ENCODE data around the gene WDFY3.

WDFY3 gene

DNA sequence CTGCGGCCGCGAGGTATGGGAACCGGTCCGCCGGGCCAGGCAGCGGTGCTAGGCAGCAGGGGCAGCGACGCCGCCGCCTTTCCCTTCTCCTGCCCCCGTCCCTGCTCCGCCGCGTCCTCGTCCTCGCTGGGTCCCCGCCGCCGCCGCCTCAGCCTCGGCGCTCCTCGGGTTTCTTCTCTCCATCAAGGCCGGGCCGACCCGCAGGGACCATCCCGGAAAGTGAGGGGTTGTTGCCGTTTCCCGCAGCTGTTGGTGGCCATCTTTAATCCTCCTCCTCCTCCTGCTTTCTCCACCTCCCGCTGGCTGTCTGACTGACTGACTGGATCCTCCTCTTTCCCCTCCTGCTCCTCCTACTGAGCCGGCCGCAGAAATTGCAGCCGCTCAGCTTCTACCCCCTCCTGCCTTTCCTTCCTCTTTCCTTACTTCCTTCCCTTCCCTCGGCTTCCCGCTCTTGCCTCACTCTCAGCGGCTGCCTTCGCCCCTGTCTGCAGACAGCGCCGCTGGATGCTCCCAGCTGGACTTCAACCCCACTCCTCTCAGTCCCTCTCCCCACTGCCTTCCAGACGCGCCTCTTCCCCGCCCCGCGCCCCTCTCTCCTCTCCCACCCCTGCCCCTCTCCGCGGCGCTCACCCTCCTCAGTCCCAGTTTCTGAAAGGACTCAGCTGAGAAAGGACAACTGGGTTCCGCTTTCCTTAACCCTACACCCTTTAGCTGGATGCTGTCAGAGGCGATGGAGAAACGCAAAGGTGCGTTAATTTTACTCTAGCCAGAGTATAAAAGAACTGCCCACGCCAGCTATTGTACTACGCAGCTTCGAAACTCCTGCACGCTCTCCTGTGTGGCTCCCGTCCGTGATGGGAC is at the start of gene WDFY3:
Gene WDFY3, minus strand, starts transcription at position 309 of the 861 bp plus-strand sequence. CDS start 106,099 bp downstream, outside the sequence.
- peak; percentile 51 for DNase-seq

DNA sequence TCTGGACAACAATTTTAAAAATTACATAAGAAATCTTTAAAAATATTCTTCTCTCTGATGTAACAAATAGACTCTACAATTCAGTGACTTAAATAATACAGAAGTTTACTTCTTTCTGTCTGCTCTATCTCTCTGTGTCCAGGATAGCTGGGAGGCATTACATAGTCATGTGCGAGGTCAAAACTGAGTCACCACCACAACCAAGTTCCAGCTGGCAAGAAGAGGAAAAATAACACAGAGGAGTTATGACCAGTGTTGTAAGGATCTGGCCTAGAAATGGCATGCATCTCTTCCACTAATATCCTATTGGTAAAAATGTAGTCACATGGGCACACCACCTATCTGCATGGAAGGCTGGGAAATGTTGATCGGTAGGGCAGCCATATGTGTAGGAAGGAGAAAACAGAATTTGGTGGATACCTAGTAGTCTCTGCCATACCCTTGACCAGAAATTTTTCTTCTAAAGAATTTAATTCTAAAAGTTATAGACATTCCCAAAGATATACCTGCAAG is 39.4 kb upstream of the WDFY3 start:
- no peak for DNase-seq

GRCh38 chr4:85000343-85000742 is 33.9 kb upstream of the WDFY3 start:
- DNase-seq = no peak

- no peak for DNase-seq
Measured at GRCh38 chr4:84995386-84995785, 28.9 kb upstream of the WDFY3 start.

DNA sequence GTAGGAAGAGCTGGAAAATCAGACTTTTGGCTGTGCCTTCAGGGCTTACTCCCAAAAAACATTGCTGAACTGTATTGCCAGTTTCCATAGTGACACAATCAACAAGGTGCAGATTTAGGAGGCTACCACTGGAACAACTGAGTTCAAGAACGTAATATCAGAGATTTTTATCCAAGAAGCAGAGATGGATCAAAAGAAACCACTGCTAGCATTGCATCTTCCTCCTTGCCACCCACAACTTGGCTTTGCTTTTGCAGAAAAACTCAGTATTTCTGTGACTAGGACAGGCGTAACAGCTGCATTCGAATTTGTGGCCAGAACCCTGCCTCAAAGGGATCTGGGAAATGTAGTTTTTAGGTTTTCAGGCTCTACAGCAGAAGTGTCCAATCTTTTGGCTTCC is 27.8 kb upstream of the WDFY3 start:
- no peak for DNase-seq

GRCh38 chr4:84985952-84986351 is 19.5 kb upstream of the WDFY3 start:
- DNase-seq = no peak

DNA sequence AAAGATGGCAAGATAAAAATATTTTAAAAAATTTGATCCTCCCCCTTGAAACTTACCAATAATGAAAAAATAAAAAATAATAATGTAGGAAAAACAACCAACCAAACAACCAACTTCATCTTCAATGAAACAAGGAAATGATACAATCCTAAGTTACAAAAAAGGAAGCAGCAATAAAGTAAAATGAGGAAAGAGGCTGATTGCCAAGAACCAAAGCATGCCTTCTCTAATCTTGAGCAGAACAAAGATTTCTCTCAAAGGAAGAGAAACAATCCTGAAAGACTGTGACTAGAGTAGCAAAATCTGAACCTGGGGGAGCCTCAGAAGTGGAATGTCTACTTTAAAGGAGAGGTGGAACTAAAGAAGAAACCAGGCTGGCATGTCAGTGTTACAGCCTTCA is 10.9 kb upstream of the WDFY3 start:
- no peak for DNase-seq

GRCh38 chr4:84973856-84974255 is 7.4 kb upstream of the WDFY3 start:
- DNase-seq = no peak

DNA sequence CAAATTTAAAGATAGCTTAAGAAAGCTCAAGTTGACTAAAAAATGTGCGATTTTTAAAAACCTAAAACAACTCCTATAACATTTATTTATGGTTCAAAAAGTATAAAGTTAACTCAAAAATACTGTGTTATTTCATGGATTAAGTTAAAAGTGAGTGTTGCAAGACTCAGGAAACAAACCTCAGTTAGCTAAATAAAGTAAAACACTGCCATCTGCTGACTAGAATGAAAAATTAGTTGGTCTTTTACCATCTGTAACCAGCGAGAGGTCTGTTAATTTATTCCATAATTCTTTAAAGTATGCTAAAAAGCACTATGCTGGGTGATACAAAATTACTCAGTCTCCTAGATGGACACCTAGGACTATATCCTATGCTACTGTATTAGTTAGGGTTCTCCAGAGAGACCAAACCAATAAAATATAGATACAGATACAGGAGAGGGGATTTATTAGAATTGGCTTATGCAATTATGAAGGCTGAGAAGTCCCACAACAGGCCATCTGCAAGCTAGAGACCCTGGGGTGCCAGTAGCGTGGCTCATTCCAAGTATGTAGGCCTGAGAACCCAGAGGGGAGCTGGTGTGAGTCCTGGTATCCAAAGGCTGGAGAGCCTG is 4.9 kb upstream of the WDFY3 start:
- no peak for DNase-seq

DNA sequence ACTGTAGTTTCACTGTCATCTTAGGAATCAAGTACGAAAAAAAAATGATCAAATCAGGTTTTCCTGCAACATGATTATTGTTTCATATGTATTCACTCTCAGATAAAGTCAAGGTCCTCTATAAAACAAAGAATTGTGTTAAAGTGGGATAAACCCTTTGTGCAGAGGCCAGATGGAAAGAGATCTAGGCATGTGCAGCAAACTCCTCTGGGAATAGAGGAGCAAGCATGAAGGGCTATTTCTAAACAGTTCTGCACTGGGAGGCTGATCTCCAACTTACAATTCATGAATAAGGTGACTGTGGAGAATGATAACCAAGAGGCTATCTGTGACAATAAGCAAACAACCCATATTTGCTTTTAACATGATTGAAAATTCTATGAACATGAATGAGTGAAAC is 2.4 kb upstream of the WDFY3 start:
- DNase-seq = no peak

DNA sequence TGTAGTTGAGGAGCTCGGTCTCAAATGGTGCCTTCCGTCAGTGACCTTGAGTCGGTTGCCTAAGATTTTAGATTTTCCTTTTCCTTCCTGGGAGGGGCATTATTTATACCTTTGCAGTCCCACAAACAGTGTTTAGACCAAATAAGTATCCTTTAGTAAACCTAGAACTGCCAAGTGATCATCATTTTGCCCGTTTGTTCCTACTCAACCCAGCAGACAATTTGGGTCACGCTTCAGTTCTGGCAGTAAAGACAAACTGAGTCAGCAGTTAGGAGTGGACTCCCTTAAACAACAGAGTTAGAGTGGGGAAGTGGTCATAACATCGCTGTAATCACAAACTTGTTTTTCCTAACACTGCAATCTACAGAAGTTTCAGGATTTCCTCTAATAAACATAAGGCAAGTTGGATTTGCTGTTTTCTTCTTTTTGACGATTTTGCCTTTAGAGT is 777 bp upstream of the WDFY3 start:
- DNase-seq = no peak

DNA sequence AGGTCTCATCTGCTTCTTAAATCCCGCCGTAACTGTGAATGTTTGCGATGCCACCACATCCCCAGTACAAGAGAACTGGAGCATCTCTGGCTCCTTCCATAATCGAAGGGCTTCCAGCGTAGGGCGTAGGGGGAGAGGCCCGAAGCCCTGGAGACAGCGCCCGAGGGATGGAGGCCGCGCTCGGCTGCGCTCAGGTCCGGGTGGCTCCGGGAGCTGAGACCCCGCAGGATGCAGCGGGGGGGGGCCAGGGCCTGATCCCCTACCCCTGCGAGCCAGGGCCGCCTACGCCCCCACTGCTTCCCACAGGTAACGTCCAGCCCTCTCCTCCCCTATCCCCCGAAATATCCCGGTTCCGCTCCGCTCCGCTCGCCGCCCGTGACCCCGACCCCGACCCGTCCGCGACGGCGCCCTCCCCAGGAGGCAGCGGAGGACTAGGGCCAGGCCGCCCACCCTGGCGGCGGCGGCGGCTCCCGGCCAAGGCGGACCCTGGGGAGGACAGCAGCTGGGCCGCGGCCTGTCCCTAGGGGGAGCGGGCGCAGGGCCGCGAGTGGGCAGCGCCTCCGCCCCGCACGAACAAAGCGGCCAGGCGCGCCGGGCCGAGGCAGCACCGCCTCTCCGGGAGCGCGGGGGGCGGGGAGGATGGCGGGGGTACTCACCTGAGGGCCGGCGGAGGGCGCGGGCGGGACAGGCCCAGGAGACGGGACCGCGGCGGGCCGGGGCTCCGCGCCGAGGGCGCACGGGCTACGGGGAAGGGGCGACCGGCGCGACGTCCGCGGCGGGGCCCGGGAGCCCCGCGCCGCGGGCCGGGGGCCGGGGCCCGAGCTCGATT is 723 bp downstream of the WDFY3 start:
- no peak for DNase-seq

GRCh38 chr4:84964995-84965552 is 1.4 kb downstream of the WDFY3 start:
- DNase-seq = no peak

- DNase-seq = no peak
Measured at GRCh38 chr4:84962102-84962501, 4.4 kb downstream of the WDFY3 start.

GRCh38 chr4:84958434-84958833 is 8.1 kb downstream of the WDFY3 start:
- DNase-seq = no peak

DNA sequence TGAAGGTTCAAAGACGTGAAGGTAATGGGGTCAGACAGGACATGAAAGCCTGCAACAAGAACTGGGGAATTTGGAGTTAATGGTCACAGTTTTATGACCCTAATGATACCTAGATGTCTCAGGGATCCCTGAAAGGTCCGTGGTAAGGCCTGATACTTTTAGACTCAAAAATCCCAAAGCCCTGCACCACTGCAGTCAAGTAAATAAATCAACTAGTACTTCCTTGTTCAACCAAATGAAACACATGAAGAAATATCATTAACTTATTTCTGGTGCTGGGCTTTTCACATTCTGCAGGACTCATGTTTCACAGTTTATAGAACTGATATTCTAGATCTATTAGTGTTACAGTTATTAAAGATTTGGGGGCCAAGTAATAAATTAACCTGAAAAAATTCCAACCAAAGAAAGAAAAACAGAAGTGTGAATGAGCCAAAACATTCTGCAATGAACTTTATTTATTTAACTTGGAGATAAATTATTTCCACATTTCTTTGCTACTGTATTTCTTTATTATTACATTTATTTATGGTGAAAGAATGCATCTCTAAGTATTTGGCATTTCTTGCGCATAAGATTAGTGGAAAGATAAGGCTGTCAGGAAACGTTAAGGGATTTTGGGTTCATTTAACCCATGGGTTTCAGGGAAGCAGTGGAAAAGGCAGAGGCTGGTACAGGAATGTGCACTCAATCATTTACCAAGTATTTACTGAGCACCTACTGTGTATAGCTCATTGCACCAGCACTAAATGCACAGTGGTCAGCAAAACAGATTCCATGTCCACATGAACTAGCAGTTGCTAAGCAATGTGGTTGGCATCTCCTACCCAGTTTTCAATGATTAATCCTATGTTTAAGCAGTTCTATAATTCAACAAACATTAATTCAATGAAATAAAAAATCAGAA is 8.7 kb downstream of the WDFY3 start:
- no peak for DNase-seq

DNA sequence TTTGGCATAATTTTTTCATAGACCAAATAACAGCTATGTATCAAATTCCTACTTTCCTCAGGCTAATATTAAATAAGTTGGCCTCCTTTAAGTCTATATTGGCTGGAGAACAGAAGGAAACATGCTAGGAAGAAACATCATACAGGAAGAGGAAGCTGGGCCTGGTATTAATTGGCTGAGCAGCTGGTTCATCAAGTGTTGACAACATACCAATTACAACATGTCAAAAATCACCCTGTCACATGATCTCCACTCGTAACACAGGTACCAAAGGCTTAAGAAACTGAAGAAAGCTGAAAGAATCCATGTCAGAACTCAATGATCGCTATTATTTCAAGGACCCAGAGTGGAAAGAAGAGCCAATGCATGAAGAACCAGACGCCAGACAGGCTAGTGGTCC is 10.5 kb downstream of the WDFY3 start:
- no peak for DNase-seq

GRCh38 chr4:84954982-84955567 is 11.4 kb downstream of the WDFY3 start:
- no peak for DNase-seq

DNA sequence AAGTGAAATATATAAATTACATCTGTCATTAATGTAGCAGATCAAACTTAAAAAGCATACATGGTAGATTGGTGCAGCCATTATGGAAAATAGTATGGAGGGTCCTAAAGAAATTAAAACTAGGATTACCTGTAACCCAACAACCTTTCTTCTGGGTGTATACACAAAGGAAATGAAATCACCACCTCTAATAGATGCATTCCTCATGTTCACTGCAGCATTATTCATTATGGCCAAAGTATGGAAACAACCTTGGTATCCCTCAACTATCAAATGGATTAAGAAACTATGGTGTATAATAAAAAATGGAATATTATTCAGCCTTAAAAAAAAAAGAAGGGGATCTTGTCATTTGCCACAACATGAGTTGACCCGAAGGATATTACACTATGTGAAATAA is 13.7 kb downstream of the WDFY3 start:
- no peak for DNase-seq

DNA sequence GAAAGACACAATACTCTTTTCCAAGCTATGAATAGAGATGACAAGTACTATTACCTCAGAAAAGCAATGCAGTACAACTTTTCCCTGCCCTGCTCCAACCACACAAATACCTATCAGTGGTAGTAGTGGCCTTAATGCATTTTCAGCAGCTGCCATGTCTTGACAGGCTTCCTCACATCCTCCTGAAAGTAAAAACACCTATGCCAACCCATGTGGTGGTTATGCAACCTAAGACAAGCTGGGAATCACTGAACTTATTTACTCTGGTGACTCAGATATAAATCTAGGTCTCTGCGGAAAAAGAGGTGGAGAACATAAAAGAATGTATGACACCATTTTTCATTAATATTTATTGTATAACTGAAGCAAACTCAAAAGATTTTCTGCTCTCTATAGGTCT is 14.5 kb downstream of the WDFY3 start:
- no peak for DNase-seq

DNA sequence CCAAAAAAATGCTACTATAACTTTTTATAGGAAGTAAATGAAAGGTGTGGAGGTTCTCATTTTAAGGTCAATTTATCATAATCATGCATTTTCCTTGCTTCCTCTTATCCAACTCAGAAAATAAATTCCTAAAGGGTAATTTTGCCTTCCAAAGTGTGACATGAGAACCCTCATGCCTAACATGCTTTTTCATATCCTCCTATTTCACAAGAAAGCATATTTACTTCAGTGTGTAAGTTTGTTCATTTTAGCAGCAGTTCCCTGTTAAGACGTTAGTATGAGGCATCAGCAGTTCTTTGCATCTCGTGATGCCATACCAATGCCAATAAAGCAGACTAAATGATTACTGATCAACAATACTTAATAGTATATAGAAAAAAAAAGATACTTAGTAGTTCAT is 18.4 kb downstream of the WDFY3 start:
- no peak for DNase-seq

All from GOT3 (cell line).